ENCODE data around the gene VAC14.

DNA sequence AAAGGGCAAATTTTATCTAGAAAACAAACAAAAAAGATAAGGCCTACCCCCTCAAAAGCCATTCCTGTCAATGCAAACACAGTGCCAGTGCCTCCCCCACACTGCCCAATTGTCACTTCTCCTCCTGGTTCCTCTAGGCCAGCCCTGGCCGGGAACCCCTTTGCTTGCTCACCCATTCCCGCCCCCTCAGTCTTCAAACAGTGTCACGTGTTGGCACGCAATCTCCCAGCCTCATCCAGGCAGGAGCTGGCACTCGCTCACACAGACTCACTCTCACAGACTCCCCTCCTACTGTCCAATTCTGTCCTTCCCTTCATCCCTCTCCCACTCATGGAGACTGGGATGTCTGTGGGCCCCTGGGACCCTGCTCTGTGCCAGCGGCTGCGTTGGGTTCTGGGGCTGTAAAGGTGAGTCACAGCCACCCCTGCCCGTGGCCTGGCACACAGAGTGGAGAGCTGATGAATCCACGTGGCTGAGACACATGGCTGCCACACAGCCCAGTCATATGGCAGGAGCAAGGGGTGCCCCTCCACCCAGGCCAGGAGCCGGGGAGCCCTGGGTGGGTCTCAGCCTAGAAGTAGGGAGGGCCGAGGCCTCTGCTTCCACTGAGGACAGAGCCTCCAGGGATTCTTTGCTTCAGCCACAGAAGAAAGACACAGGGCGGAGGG lies 54.8 kb downstream of the VAC14 start:
- TF ChIP-seq CTCF (IDR thresholded peaks at IDR 0.05) (no peak), POLR2A (IDR thresholded peaks at IDR 0.05) (no peak)

All from Peyer's patch (tissue), 4 donors.